Measurements from ENCODE around the gene CACFD1. TPM values are rescaled to one million over a fixed set of nuclear protein-coding genes. Genes with fewer than 3 reads are reported as not detected.

CACFD1 gene
- total RNA-seq, 1 experiment from 2014 or later, result 15.1 TPM

GRCh38 chr9:133493428-133493827, 33.6 kb downstream of the CACFD1 start:
- Mint-ChIP-seq H3K4me1 (ENCODE audit: low read depth, unreplicated experiment) (no peaks in the 10 kb centered on the region), H3K27me3 (ENCODE audit: unreplicated experiment) (peaks cover 30% of the 10 kb centered on the region), H3K36me3 (ENCODE audit: insufficient read depth, unreplicated experiment) (peaks cover 5% of the 10 kb centered on the region), H3K27ac (ENCODE audit: unreplicated experiment) (no peak overlapping the region), H3K4me3 (ENCODE audit: low read depth, unreplicated experiment) (no peak overlapping the region), H3K9me3 (ENCODE audit: low read depth, unreplicated experiment) (no peaks in the 10 kb centered on the region)
- CTCF ChIA-PET, result no interaction called here
- no TSS peak for BruUV-seq (replicated peaks)
- no peak for DNase-seq
- no peak for TF ChIP-seq CTCF (IDR thresholded peaks at IDR 0.05; ENCODE audit: unreplicated experiment)
- intact Hi-C loops (cut with micrococcal nuclease; ENCODE audit: unreplicated experiment), result no loop called here

GRCh38 chr9:133493845-133494540, 34.2 kb downstream of the CACFD1 start:
- intact Hi-C loops (cut with micrococcal nuclease; ENCODE audit: unreplicated experiment), result no loop called here
- Mint-ChIP-seq H3K4me1 (ENCODE audit: low read depth, unreplicated experiment) (no peaks in the 10 kb centered on the region), H3K9me3 (ENCODE audit: low read depth, unreplicated experiment) (no peaks in the 10 kb centered on the region), H3K27me3 (ENCODE audit: unreplicated experiment) (peaks cover 31% of the 10 kb centered on the region), H3K36me3 (ENCODE audit: insufficient read depth, unreplicated experiment) (peaks cover 5% of the 10 kb centered on the region), H3K27ac (ENCODE audit: unreplicated experiment) (no peak overlapping the region), H3K4me3 (ENCODE audit: low read depth, unreplicated experiment) (no peak overlapping the region)
- CTCF ChIA-PET, result no interaction called here
- no TSS peak for BruUV-seq (replicated peaks)
- DNase-seq, result no peak
- TF ChIP-seq CTCF (IDR thresholded peaks at IDR 0.05; ENCODE audit: unreplicated experiment), result no peak

- Mint-ChIP-seq H3K27me3 (ENCODE audit: unreplicated experiment) (peaks cover 23% of the 10 kb centered on the region), H3K9me3 (ENCODE audit: low read depth, unreplicated experiment) (no peaks in the 10 kb centered on the region), H3K27ac (ENCODE audit: unreplicated experiment) (no peak overlapping the region), H3K36me3 (ENCODE audit: insufficient read depth, unreplicated experiment) (peaks cover 5% of the 10 kb centered on the region), H3K4me1 (ENCODE audit: low read depth, unreplicated experiment) (no peaks in the 10 kb centered on the region), H3K4me3 (ENCODE audit: low read depth, unreplicated experiment) (no peak overlapping the region)
- intact Hi-C loops (cut with micrococcal nuclease; ENCODE audit: unreplicated experiment), result no loop called here
- no TSS peak for BruUV-seq (replicated peaks)
- CTCF ChIA-PET, result interaction anchor here (1.7 kb wide), 1 partner anchor 8 kb away, joined by 4 read pairs; no protein-coding TSS in a partner anchor
- no peak for TF ChIP-seq CTCF (IDR thresholded peaks at IDR 0.05; ENCODE audit: unreplicated experiment)
- DNase-seq, result no peak
Measured at GRCh38 chr9:133494636-133495326, 35.0 kb downstream of the CACFD1 start.

- TF ChIP-seq CTCF (IDR thresholded peaks at IDR 0.05; ENCODE audit: unreplicated experiment), result no peak
- H3K4me1 Mint-ChIP-seq (ENCODE audit: low read depth, unreplicated experiment), result no peaks in the 10 kb centered on the region
- no TSS peak for BruUV-seq (replicated peaks)
- no peak overlapping the region for H3K4me3 Mint-ChIP-seq (ENCODE audit: low read depth, unreplicated experiment)
- H3K36me3 Mint-ChIP-seq (ENCODE audit: insufficient read depth, unreplicated experiment), result peaks cover 5% of the 10 kb centered on the region
- intact Hi-C loops (cut with micrococcal nuclease; ENCODE audit: unreplicated experiment), result no loop called here
- no peak for DNase-seq
- H3K27me3 Mint-ChIP-seq (ENCODE audit: unreplicated experiment), result peaks cover 16% of the 10 kb centered on the region
- H3K27ac Mint-ChIP-seq (ENCODE audit: unreplicated experiment), result no peak overlapping the region
- CTCF ChIA-PET, result interaction anchor here (0.6 to 1.7 kb wide), 2 partner anchors 9 to 498 kb away, joined by 3 to 4 read pairs; no protein-coding TSS in a partner anchor
- no peaks in the 10 kb centered on the region for H3K9me3 Mint-ChIP-seq (ENCODE audit: low read depth, unreplicated experiment)
Measured at GRCh38 chr9:133495327-133496293, 35.8 kb downstream of the CACFD1 start.

All from Calu3 (cell line).